Measurements from ENCODE around the gene TTLL1.

TTLL1 gene

GRCh38 chr22:42993651-42994275, 95.4 kb downstream of the TTLL1 start:
- no peak for DNase-seq (ENCODE audit: low spot score)

DNA sequence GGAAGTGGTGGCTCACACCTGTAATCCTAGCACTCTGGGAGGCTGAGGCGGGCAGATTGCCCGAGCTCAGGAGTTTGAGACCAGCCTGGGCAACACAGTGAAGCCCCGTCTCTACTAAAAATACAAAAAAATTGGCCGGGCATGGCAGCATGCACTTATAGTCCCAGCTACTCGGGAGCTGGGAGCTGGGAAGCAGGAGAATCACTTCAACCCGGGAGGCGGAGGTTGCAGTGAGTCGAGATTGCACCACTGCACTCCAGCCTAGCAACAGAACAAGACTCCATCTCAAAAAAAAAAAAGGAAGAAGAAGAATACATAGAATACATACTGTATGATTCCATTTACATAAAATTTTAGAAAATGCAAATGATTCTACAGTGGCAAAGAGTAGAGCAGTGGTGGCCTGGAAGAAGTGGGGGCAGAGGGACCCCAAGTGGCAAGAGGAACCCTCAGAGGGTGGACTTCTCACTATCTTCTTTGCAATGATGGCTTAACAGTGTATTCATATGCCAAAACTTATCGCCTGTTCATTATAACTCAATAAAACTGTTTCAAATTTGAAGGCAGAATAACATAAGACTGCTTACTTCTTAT, 96.2 kb downstream of the TTLL1 start:
- no peak for DNase-seq (ENCODE audit: low spot score)

GRCh38 chr22:42992092-42992491, 97.1 kb downstream of the TTLL1 start:
- DNase-seq (ENCODE audit: low spot score): no peak

- no peak for DNase-seq (ENCODE audit: low spot score)
Observed at GRCh38 chr22:42991010-42991651, 98.1 kb downstream of the TTLL1 start.

DNA sequence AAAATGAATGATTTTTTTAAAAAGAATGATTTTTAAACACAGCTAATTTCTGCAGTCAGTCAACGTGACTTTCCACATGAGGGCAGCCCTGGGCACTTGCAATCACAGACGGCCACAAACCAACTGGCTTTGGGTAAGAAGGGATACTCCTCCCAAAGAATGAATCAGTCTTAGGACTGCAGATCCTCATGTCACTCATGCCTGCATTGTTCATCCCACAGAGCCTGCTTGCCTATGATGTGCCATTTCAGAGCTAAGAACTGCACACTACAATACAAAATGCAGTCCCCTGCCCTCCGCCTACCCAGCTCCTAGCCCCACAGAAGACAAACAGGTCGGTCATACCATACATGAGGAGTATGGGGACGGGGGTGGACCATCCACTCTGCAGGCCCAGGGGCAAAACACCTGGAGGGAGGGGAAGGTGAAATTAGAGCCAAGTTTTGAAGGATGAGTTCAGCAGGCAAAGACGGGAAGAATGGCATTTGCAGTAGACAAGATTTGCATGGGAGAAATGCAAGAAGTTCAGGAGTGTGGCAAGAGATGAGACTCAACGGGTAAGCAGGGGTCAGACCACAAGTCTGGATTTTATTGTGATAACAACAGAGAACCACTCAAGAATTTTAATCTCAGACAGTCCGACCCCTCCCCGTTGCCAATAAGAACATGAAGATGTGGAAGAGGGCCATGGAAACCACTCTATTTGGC, 98.9 kb downstream of the TTLL1 start:
- no peak for DNase-seq (ENCODE audit: low spot score)
